Measurements from ENCODE around the gene VRK3.
A peak's percentile ranks its signal among the peaks of the same experiment; 100 is the strongest.
"Not testable (repeated sequence)": the region's sequence is repeated elsewhere in the genome, so short reads cannot be mapped to it uniquely, and the experiment has no call there.

The VRK3 gene

DNA sequence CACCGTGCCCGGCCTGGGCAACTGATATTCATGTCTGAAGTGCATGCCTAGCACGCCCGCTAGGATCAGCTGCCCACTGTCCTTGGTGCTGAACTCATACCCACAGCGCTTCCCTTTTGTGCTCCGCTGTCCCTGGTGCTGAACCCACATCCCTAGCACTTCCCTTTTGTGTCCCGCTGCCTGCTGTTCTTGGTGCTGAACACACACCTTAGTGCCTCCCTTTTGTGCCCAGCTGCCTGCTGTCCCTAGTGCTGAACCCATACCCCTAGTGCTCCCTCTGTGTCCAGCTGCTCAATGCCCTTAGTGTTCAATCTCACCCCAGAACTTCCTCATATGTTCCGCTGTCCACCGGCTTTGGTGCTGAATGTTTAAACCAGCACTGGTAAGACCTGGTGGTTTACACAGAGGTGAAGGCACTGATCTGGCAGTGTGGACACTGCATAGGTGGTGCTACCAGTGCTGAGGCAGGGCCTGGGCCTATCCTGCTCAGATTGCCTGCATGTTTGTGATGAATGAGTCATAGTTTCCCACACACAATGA lies 37.9 kb downstream of the VRK3 start:
- DNase-seq (ENCODE audit: low read depth in 3 of 3) = peak; percentile 36 to 52 (median 45)

DNA sequence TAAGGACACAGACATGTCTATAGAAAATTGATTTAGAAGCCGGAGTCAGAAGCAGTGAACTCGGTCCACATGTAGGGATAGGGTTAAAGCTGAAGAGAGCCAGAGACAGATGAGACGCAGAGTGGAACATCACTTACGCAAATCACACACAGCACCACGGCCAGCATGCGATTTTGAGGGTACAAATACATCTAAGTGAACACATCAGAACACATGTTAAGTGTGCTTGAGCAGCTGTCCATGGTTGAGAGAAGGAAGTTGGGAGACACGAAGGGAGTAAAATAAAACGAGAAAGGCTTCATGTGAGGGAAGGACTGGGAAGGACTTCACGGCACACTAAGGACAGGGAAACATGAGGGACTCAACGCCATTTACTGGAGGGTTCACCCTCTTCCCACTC lies 38.8 kb downstream of the VRK3 start:
- DNase-seq (ENCODE audit: low read depth in 3 of 3) = no peak

DNA sequence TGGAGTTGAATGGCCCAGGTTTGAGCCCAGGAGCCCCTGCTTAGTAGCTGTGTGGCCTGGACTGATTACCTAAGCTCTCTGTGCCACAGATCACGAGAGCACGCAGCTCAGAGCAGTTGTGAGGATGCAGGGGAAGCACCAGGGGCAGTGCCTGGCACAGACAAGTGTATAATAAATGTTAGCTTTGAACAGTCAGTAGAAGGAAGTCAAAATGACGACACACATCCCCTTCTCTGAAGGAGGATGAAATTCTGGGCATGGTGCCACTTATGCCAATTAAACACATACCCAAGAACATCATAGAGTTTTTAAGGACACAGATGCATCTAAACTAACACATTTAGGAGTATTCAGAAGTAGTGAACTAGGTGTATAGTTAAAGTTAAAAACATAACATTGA lies 39.3 kb downstream of the VRK3 start:
- no peak for DNase-seq (ENCODE audit: low read depth in 3 of 3)

- no peak for DNase-seq (ENCODE audit: low read depth in 3 of 3)
Observed at GRCh38 chr19:49984491-49984890, 40.7 kb downstream of the VRK3 start.

DNA sequence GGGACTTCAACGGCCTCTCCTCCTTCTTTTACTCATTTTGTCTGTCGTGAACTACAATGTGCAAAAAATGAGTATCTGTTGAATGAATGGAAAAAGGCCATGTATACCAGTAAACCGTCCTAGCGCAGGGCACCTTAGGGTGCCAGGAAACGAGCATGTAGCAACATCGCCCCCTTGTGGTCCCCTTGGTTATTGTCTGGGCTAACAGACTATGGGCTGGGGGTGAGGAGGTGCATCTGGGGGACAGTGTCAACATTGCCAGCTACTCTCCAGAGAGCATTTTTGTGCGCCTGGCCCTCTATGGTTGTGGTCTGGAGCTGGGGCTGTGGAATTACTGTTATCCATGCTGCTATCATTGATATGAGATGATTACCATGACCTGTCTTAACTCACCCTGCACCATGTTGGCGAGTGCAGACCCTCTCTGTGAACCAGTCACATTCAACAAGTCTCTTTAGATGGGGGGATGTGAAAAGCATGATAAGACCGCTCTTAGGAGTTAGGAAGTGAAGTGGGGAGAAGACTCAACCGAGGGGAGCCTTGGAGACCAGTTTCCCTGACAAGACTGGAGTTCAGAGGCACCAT lies 41.4 kb downstream of the VRK3 start:
- DNase-seq (ENCODE audit: low read depth in 3 of 3) = peak; percentile 58 to 69 (median 69)

DNA sequence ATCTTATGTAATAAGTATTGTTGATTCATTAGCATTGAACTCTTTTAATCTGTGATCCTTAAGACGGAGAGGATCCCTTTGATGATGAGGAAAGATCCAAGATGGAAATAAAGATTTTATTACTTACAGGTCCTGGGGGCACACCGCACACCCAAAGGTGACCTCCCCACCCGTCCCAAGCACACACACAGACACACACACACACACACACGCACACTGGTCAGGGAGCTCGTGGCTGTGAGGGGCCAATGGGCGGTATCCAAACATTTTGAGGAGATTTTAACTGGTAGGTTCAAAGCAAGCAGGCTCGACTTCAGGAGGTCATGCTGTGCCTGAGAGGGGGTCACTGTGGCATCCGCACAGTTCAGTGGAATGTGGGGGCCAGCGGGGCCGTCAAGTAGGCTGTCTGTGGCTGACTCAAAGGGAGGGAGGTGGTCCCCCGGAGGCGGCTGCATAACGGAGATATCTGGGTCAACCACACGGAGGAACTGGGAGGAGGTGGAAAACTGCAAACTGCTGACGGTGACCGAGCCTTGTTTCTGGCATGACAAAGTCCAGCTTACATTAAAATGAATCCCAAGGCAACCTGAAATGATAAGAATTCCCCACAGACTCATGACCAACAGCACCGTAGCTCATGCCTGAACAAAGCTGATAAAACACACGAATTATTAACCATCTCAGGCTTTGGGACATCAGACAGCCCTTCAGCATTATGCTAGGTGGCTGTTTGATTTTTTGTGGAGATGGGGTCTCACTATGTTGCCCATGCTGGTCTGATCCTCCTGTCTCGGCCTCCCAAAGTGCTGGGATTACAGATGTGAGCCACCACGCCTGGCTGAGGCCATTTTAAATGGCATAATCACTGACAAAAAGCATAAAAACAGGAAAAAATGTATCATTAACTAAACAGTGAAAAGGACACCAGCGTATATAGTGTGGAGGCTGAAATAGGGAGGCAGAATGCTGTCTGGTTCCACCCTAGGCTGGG lies 43.3 kb downstream of the VRK3 start:
- no peak for DNase-seq (ENCODE audit: low read depth in 3 of 3)

- DNase-seq (ENCODE audit: low read depth in 3 of 3) = no peak
Observed at GRCh38 chr19:49978324-49978723, 46.8 kb downstream of the VRK3 start.

DNA sequence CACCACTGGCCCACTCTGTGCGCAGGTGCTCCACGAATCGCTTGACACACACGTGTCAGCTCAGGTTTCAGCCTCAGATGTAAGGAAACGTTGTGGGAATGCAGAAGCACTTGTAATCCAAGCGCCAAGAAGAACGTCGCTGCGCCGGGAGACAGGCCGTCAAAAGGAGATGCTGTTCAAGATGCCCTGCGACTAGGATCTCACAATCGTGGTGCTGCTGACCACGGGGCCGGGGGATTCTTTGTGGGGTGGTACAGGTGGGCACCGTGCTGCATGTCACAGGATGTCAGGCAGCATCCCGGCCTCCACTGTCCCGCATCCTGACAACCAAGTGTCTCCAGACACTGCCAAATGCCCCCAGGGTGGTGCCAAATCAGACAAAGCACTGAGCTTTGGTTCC lies 47.3 kb downstream of the VRK3 start:
- no peak for DNase-seq (ENCODE audit: low read depth in 3 of 3)

DNA sequence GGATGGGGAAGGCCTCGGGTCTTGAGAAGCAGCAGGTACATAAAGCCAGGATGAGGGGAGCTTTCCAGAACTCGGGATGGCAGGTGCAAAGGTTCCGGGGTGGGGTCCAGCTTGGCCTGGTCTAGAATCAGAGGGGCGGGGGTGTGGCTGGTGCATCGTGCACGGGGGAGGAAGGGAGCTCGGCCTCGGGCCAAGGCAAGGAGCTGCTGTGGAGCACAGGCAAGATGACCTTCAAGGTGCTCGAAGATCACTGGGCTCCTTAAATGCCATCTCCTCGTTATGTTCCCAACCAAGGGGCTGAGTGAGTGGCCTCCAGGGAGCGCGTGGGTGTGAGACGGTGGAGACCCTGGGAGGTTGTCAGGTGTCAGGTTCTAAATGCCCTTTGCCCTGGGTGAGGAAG lies 48.1 kb downstream of the VRK3 start:
- DNase-seq (ENCODE audit: low read depth in 3 of 3) = no peak

- DNase-seq (ENCODE audit: low read depth in 3 of 3) = no peak
Observed at GRCh38 chr19:49976496-49976895, 48.7 kb downstream of the VRK3 start.

DNA sequence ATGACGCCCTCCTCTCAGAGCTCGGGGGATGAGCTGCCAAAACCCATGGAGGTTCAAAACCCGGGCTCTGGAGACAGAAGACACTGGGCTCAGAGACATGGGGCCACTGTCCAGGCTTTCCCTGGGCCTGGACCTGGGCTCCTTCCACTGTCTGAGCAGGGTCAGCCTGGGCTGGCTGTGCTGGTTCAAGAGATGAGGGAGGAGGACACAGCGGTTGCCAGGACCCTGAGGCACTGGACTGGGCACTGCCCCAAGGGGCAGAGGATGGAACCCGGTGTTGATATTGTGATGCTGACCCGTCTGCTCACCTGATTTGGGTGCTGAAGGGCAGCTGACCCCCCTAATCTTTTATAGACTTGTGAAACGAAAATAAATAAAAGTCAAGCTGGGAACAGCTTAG lies 50.1 kb downstream of the VRK3 start:
- DNase-seq (ENCODE audit: low read depth in 3 of 3) = no peak

GRCh38 chr19:49973987-49974386 lies 51.2 kb downstream of the VRK3 start:
- DNase-seq (ENCODE audit: low read depth in 3 of 3) = no peak

- DNase-seq (ENCODE audit: low read depth in 3 of 3) = no peak
Observed at GRCh38 chr19:49972841-49973240, 52.3 kb downstream of the VRK3 start.

- no peak for DNase-seq (ENCODE audit: low read depth in 3 of 3)
Observed at GRCh38 chr19:49971991-49972411, 53.2 kb downstream of the VRK3 start.

DNA sequence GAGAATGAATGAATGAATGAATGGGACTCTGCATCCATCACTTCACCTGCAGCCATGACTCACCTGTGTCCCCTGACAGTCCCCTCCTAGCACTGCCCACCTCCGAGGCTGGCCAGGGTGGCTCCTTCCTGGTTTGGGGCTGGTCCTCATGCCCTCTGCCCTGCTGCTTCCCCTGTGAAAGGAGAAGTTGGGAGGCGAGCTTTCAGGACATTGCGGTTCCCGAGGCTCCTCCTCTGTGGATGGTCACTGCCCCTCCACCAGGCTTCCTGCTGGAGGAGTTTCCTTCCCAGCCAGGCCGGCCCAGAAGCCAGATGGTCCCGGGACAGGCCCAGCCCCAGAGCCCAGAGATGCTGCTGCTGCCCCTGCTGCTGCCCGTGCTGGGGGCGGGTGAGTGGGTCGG lies 55.8 kb downstream of the VRK3 start:
- DNase-seq (ENCODE audit: low read depth in 3 of 3) = not testable (repeated sequence)

DNA sequence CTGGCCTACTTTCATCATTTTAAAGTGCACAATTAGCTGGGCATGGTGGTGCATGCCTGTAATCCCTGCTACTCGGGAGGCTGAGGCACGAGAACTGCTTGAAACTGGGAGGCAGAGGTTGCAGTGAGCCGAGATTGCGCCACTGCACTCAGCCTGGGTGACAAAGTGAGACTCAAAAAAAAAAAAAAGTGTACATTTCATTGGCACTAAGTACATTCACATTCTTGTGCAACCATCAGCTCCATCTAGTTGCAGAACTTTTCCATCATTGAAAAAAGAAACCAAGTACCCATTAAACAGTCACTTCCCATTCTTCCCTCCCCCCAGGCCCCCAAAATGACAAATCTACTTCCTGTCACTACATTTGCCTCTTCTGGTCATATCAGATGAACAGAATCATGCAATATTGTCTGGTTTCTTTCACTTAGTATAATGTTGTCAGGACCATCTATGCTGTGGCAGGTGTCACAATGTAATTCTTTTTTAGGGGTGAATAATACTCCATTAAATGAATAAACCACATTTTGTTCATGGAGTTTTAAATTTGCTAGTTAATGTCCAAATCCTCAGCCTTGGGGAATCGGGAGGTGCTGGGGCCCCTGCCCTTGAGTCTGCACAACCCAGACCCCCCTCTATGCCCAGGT lies 56.8 kb downstream of the VRK3 start:
- DNase-seq (ENCODE audit: low read depth in 3 of 3) = no peak

GRCh38 chr19:49960980-49961379 lies 64.2 kb downstream of the VRK3 start, which contains the start of gene SIGLEC11:
SIGLEC11 (minus strand) TSS chr19:49961172; CDS start chr19:49961081, 91 bp downstream.
- not testable (repeated sequence) for DNase-seq (ENCODE audit: low read depth in 3 of 3)

- DNase-seq (ENCODE audit: low read depth in 3 of 3) = not testable (repeated sequence)
Observed at GRCh38 chr19:49959892-49960291, 65.3 kb downstream of the VRK3 start.

DNA sequence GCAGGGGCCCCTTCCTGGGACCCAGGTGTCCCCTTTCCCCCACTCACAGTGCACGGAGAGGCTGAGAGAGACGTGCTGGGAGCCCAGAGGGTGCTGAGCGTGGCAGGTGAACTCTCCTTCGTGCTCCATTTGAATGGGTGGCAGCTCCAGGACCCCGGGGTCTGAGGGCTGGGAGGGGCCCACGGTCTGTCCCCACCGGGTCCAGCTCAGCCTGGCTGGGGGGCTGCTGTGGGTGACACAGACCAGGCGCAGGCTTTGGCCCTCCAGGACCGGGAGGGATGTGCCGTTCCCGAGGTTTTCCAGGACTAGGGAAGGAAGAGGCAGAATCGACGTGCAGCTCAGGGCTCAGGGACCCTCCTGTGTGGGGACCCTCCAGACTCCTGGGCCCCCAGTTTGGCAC lies 66.6 kb downstream of the VRK3 start:
- not testable (repeated sequence) for DNase-seq (ENCODE audit: low read depth in 3 of 3)

- not testable (repeated sequence) for DNase-seq (ENCODE audit: low read depth in 3 of 3)
Observed at GRCh38 chr19:49958144-49958543, 67.0 kb downstream of the VRK3 start.

GRCh38 chr19:49957262-49957915 lies 67.8 kb downstream of the VRK3 start:
- DNase-seq (ENCODE audit: low read depth in 3 of 3) = no peak

DNA sequence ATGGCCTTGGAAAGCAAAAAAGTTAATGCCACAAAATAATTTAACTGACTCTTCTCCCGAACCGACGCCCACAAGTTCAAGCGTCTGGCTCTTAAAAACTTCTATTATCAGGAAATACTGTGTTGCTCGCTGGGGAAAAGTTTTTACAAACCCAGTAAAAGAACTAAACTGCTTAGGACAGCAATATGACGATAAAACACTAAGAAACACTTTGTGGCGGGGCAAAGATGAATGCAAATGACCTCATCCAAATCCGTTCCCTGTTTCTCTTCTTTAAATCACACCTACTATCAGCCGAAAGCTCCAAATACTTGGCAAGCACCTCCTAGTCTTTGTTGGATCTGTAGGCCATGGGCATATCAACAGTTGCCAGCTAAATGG lies 69.1 kb downstream of the VRK3 start:
- DNase-seq (ENCODE audit: low read depth in 3 of 3) = no peak

All from stimulated activated CD4-positive, alpha-beta T cell treated with anti-CD3 and anti-CD28 coated beads, TNF-alpha, amount 100 ng/mL, for 4 hours (primary cell).